NB4 (cell line): Measurements from ENCODE around the gene JDP2.

Source experiments
- POLR2A ChIP-seq: IDR thresholded peaks from 2 replicates; pipeline ENCODE4 v1.6.1; 2011; ENCODE audit warnings: mild to moderate bottlenecking; ENCODE audit not compliant: insufficient read length; ENCODE audit errors: extremely low read depth
- TF ChIP-seq, protein P1 (sequence below): IDR thresholded peaks from one replicate; pipeline ENCODE4 v1.5.1; 2012; ENCODE audit warnings: low read depth, low read length

GRCh38 chr14:75477881-75478280, 50.1 kb downstream of the JDP2 start:
- TF ChIP-seq, protein P1, sequence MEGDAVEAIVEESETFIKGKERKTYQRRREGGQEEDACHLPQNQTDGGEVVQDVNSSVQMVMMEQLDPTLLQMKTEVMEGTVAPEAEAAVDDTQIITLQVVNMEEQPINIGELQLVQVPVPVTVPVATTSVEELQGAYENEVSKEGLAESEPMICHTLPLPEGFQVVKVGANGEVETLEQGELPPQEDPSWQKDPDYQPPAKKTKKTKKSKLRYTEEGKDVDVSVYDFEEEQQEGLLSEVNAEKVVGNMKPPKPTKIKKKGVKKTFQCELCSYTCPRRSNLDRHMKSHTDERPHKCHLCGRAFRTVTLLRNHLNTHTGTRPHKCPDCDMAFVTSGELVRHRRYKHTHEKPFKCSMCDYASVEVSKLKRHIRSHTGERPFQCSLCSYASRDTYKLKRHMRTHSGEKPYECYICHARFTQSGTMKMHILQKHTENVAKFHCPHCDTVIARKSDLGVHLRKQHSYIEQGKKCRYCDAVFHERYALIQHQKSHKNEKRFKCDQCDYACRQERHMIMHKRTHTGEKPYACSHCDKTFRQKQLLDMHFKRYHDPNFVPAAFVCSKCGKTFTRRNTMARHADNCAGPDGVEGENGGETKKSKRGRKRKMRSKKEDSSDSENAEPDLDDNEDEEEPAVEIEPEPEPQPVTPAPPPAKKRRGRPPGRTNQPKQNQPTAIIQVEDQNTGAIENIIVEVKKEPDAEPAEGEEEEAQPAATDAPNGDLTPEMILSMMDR, result no peak
- no peak for TF ChIP-seq POLR2A
